Gastrocnemius medialis (tissue), 4 donors: ENCODE data around the gene VSNL1.

Source experiments
- CTCF ChIP-seq, 5 experiments: fragments of 450-650 bp in 3 of 5; fragments of 200-600 bp in 2 of 5; sonication (generic) in 2 of 5; IDR thresholded peaks in 4 of 5; conservative IDR thresholded peaks in 1 of 5; 1 replicate in 4 of 5; 2 replicates in 1 of 5; pipeline ENCODE4 v1.5.1; 2016 to 2019; ENCODE audit warnings: antibody characterized with exemption in 5 of 5, mild to moderate bottlenecking in 3 of 5, moderate library complexity in 3 of 5
- POLR2A ChIP-seq, 2 donors: fragments of 450-650 bp; IDR thresholded peaks; one replicate each; pipeline ENCODE4 v1.6.1; 2017; ENCODE audit warnings: antibody characterized with exemption in 2 of 2, mild to moderate bottlenecking in 2 of 2, moderate library complexity in 2 of 2

- TF ChIP-seq CTCF (IDR thresholded peaks at IDR 0.05 in 4 of 5, conservative IDR thresholded peaks at IDR 0.05 in 1 of 5) (no peak), POLR2A (IDR thresholded peaks at IDR 0.05) (no peak)
These were observed 108.5 kb downstream of the VSNL1 start for GRCh38 chr2:17649026-17649425.
